Measurements from ENCODE around the gene NBPF26. TPM values are rescaled to one million over a fixed set of nuclear protein-coding genes. Genes with fewer than 3 reads are reported as not detected.
A peak's percentile ranks its signal among the peaks of the same experiment; 100 is the strongest.
"Not testable (repeated sequence)": the region's sequence is repeated elsewhere in the genome, so short reads cannot be mapped to it uniquely, and the experiment has no call there.

The NBPF26 gene
- total RNA-seq: 4.0 and 4.4 TPM in 2 replicates

- peak in 1 of 2 donors; percentile 24 for DNase-seq (ENCODE audit: low read depth in 2 of 2)
Observed at GRCh38 chr1:120723715-120724402, at the start of gene NBPF26. NBPF26 (plus strand) TSS chr1:120723945.

GRCh38 chr1:120680106-120680819 lies 43.5 kb upstream of the NBPF26 start:
- DNase-seq (ENCODE audit: low read depth in 2 of 2): not testable (repeated sequence)

- DNase-seq (ENCODE audit: low read depth in 2 of 2): not testable (repeated sequence)
Observed at GRCh38 chr1:120680938-120681337, 42.8 kb upstream of the NBPF26 start.

GRCh38 chr1:120684397-120684796 lies 39.3 kb upstream of the NBPF26 start:
- DNase-seq (ENCODE audit: low read depth in 2 of 2): not testable (repeated sequence)

GRCh38 chr1:120685622-120686021 lies 38.1 kb upstream of the NBPF26 start:
- not testable (repeated sequence) for DNase-seq (ENCODE audit: low read depth in 2 of 2)

- not testable (repeated sequence) for DNase-seq (ENCODE audit: low read depth in 2 of 2)
Observed at GRCh38 chr1:120687250-120687649, 36.5 kb upstream of the NBPF26 start.

GRCh38 chr1:120700807-120701562 lies 22.8 kb upstream of the NBPF26 start:
- DNase-seq (ENCODE audit: low read depth in 2 of 2): not testable (repeated sequence)

GRCh38 chr1:120723358-120723714 lies 409 bp upstream of the NBPF26 start:
- DNase-seq (ENCODE audit: low read depth in 2 of 2): not testable (repeated sequence)

- DNase-seq (ENCODE audit: low read depth in 2 of 2): not testable (repeated sequence)
Observed at GRCh38 chr1:120724507-120724906, 762 bp downstream of the NBPF26 start.

- DNase-seq (ENCODE audit: low read depth in 2 of 2): not testable (repeated sequence)
Observed at GRCh38 chr1:120728811-120729210, 5.1 kb downstream of the NBPF26 start.

GRCh38 chr1:120769090-120769489 lies 45.3 kb downstream of the NBPF26 start:
- DNase-seq (ENCODE audit: low read depth in 2 of 2): not testable (repeated sequence)

- peak in 1 of 2 donors; percentile 0 for DNase-seq (ENCODE audit: low read depth in 2 of 2)
Observed at GRCh38 chr1:120805452-120805851, 81.7 kb downstream of the NBPF26 start.

GRCh38 chr1:120811822-120812221 lies 88.1 kb downstream of the NBPF26 start:
- DNase-seq (ENCODE audit: low read depth in 2 of 2): peak in 1 of 2 donors; percentile 22

- DNase-seq (ENCODE audit: low read depth in 2 of 2): not testable (repeated sequence)
Observed at GRCh38 chr1:120825051-120825450, 101.3 kb downstream of the NBPF26 start.

GRCh38 chr1:120826623-120827022 lies 102.9 kb downstream of the NBPF26 start:
- not testable (repeated sequence) for DNase-seq (ENCODE audit: low read depth in 2 of 2)

GRCh38 chr1:120844186-120844944 lies 120.6 kb downstream of the NBPF26 start:
- DNase-seq (ENCODE audit: low read depth in 2 of 2): peak in 1 of 2 donors; percentile 67

- DNase-seq (ENCODE audit: low read depth in 2 of 2): not testable (repeated sequence)
Observed at GRCh38 chr1:120844945-120845330, 121.2 kb downstream of the NBPF26 start.

- DNase-seq (ENCODE audit: low read depth in 2 of 2): not testable (repeated sequence)
Observed at GRCh38 chr1:120849400-120850286, 125.9 kb downstream of the NBPF26 start.

- DNase-seq (ENCODE audit: low read depth in 2 of 2): peak in 1 of 2 donors; percentile 2
Observed at GRCh38 chr1:120850287-120850536, 126.5 kb downstream of the NBPF26 start.

Measured in dermis microvascular lymphatic vessel endothelial cell (primary cell).